ENCODE data around the gene DENND4B.
"Not testable (repeated sequence)": the region's sequence is repeated elsewhere in the genome, so short reads cannot be mapped to it uniquely, and the experiment has no call there.

DENND4B gene

DNA sequence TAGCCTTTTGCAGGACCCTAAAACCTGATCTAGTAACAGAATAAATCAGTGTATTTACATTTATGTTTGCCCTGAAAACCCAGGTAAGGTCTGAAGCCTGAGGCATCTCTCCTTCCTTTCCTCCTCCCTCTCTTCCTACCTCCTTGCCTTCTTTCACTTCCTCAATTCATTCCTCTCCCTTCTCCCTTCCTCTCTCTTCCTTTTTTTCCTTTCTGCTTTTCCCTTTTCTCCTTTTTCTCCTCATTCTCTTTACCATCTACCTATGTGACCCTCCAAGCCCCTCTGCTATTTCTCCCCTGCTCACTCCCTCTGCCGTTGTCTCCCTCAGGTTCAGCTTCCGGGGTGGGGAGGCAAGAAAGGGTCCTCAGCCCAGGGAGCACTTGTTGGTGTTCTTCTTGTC is 35.2 kb upstream of the DENND4B start:
- not testable (repeated sequence) for DNase-seq (ENCODE audit: low spot score in 2 of 2); H3K9me3 ChIP-seq; H3K4me3 ChIP-seq; H3K27me3 ChIP-seq (ENCODE audit: low read depth)
- Histone ChIP-seq H3K36me3 (replicated peaks) (peaks cover 13% of the 10 kb centered on the region), H3K4me1 (peaks cover 18% of the 10 kb centered on the region; the same call in 1 of the 2 replicates)
- in situ Hi-C loops (cut with MboI; ENCODE audit: low sequenced_read_pairs): loop anchor here (10.0 to 25.0 kb wide), 2 partner anchors 194 to 477 kb away; partner anchors contain the start of gene SLC27A3

DNA sequence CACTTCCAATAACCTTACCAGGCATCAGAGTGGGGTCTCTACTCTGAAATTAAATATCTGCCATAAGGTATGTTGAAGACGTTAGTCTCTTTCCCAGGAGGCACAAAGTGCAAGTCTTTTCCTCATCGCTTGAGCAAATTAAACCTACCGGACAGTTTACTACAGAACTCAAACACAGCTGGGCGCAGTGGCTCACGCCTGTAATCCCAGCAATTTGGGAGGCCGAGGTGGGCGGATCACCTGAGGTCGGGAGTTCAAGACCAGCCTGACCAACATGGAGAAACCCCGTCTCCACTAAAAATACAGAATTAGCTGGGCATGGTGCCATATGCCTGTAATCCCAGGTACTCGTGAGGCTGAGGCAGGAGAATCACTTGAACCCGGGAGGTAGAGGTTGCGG is 32.6 kb upstream of the DENND4B start:
- Histone ChIP-seq H3K4me1 (peaks cover 10% of the 10 kb centered on the region), H3K36me3 (replicated peaks) (peaks cover 31% of the 10 kb centered on the region)
- in situ Hi-C loops (cut with MboI; ENCODE audit: low sequenced_read_pairs): loop anchor here (25.0 kb wide), 1 partner anchor 192 kb away; the partner anchor contains the start of gene SLC27A3
- not testable (repeated sequence) for DNase-seq (ENCODE audit: low spot score in 2 of 2); H3K4me3 ChIP-seq; H3K27me3 ChIP-seq (ENCODE audit: low read depth); H3K9me3 ChIP-seq

DNA sequence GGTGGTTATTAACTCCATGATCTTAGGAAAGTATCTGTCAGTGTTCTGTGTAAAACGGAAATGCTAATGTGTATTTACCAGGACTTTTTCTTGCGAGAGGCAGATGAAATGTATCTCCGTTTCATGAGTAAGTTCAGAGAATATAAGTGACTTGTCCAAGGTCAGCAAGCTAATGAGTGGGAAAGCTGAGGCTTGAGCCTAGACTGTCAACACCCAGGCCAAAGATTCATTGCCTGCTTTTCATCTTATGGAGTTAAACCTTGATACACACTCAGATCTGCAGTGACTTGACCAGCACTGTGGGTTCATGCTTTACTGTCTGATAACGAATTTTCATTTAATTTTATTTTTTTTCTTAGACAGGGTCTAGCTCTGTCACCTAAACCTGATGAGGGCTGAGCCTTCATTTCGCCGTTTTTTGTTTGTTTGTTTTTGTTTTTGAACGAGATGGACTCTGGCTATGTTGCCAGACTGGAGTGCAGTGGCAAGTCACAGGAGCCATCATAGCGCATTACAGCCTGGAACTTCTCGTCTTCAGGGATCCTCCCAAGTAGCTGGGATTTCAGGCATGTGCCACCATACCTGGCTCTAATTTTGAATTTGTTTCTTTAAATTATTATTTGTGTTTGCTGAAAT is 31.9 kb upstream of the DENND4B start:
- peaks cover 38% of the 10 kb centered on the region for H3K36me3 ChIP-seq (replicated peaks)
- H3K9me3 ChIP-seq: no peaks in the 10 kb centered on the region
- peaks cover 10% of the 10 kb centered on the region for H3K4me1 ChIP-seq
- in situ Hi-C loops (cut with MboI; ENCODE audit: low sequenced_read_pairs): loop anchor here (25.0 kb wide), 1 partner anchor 191 kb away; the partner anchor contains the start of gene SLC27A3
- H3K27me3 ChIP-seq (ENCODE audit: low read depth): no peaks in the 10 kb centered on the region
- peak overlapping the region; percentile 77 for H3K4me3 ChIP-seq
- DNase-seq (ENCODE audit: low spot score in 2 of 2): no peak

DNA sequence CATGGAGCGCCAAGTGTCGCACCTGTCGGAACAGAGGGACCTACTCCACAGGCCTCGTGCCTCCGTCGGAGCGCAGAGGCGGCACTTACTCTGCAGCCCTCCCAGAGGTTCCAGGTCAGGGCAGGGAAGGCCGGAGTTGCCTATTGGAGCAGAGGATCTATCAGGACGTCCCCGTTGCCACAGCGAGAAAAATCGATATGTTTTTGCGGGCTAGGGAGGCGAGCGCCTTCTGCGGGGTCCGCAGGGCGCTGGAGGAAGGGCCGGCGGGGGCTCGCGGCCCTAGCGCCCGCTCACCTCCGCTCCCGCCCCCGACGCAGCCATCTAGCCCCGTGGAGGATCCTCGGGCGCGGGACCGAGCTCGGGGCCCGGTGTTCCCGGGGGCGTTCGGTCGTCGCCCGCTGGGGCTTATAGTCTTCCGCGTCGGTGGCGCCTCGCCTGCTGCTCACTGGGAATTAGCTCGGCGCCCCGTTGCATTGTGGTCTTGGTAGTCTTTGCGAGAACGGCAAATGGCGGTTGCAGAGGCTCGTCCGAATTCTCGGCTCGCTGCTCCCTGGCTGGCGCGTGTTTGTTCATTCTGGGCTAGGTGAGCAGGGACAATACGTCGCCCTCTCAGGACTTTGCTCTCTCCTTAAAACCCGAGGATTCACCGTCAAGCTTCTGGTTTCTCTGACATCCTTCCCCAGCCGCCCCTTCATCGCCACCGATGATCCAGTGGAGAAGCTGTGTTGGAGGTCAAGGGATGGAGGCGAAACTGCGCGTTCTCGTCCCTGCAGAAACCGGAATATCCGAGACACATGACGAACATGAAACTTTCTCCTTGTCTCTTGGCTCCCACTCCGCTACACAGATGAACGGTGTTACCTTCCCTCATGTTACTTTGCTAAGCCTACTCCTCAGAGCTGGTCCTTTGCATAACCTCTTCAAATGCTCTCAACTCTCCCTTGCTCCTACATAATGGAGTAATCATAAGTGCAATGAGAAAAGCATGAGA is 31.0 kb upstream of the DENND4B start, which contains the start of gene JTB:
TSS of gene JTB (minus strand) at position 425 of the 991 bp plus-strand sequence. CDS start at position 3, 422 bp downstream.
- Histone ChIP-seq H3K4me3 (peak within 1 kb of the TSS; percentile 77), H3K36me3 (replicated peaks) (peaks cover 43% of the 10 kb centered on the region), H3K9me3 (no peaks in the 10 kb centered on the region), H3K4me1 (peaks cover 10% of the 10 kb centered on the region), H3K27me3 (ENCODE audit: low read depth) (no peaks in the 10 kb centered on the region)
- peak; percentile 77 to 90 for DNase-seq (ENCODE audit: low spot score in 2 of 2)
- in situ Hi-C loops (cut with MboI; ENCODE audit: low sequenced_read_pairs): loop anchor here (25.0 kb wide), 1 partner anchor 190 kb away; the partner anchor contains the start of gene SLC27A3

DNA sequence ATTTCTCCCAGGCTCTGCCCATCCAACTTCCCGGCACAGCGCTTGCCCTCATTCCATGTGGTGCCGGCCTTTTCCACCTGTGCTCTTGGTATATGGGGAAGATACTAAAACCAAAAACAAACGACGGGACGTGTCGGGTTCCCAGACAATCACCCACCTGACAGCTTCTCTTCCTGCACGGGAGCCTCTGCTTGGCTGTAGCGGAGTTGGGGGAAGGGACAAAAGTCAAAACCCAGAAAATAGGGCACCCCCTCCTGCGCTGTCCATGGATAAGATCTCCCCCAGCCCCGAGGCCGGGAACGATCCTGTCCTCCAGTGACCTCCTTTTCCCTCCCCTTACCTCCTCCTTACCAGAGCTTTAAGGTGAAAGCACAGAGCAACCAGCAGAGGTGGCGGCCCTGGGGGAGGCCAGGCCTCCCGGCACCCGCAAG is 30.3 kb upstream of the DENND4B start:
- Histone ChIP-seq H3K4me3 (peak overlapping the region; percentile 77), H3K9me3 (no peaks in the 10 kb centered on the region), H3K27me3 (ENCODE audit: low read depth) (no peaks in the 10 kb centered on the region), H3K36me3 (replicated peaks) (peaks cover 43% of the 10 kb centered on the region), H3K4me1 (peaks cover 10% of the 10 kb centered on the region)
- DNase-seq (ENCODE audit: low spot score in 2 of 2): no peak
- in situ Hi-C loops (cut with MboI; ENCODE audit: low sequenced_read_pairs): loop anchor here (25.0 kb wide), 1 partner anchor 190 kb away; the partner anchor contains the start of gene SLC27A3

DNA sequence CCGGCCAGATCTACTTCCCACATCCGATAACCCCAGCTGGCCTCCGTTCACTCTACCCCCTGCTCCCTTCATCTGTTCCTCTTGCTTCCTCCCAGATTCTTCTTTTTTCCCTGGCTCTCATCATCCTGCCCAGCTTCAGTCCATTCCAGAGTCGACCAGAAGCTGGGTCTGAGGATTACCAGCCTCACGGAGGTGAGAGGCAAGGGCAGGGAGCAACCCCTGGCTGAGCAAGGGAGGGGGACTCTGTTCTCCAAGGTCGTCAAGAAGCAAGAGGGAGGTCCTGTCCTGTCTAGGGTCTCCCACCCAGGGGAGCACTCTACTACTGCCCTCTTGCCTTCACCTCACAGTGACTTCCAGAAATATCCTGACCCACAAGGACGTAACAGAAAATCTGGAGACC is 27.0 kb upstream of the DENND4B start:
- H3K36me3 ChIP-seq (replicated peaks): peaks cover 34% of the 10 kb centered on the region
- no peaks in the 10 kb centered on the region for H3K9me3 ChIP-seq
- peaks cover 6% of the 10 kb centered on the region for H3K4me1 ChIP-seq
- in situ Hi-C loops (cut with MboI; ENCODE audit: low sequenced_read_pairs): no loop called here
- DNase-seq (ENCODE audit: low spot score in 2 of 2): no peak
- H3K4me3 ChIP-seq: no peak overlapping the region
- no peaks in the 10 kb centered on the region for H3K27me3 ChIP-seq (ENCODE audit: low read depth)

DNA sequence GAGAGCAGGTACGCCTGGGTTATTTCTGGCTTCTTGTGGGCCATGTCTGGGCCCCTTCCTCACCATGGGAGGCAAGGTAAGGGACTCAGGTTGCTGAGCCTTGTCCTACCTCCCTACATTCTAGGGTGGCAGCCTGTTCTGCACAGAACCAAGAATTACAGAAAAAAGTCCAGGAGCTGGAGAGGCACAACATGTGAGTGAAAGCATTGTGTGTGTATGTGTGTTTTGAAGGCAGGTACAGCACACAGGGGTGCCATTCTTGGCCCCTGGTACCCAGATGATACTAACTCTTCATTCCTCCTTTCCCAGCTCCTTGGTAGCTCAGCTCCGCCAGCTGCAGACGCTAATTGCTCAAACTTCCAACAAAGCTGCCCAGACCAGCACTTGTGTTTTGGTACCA is 26.6 kb upstream of the DENND4B start:
- Histone ChIP-seq H3K36me3 (replicated peaks) (peaks cover 34% of the 10 kb centered on the region), H3K4me3 (no peak overlapping the region), H3K27me3 (ENCODE audit: low read depth) (no peaks in the 10 kb centered on the region), H3K9me3 (no peaks in the 10 kb centered on the region), H3K4me1 (peaks cover 4% of the 10 kb centered on the region)
- in situ Hi-C loops (cut with MboI; ENCODE audit: low sequenced_read_pairs): no loop called here
- no peak for DNase-seq (ENCODE audit: low spot score in 2 of 2)

DNA sequence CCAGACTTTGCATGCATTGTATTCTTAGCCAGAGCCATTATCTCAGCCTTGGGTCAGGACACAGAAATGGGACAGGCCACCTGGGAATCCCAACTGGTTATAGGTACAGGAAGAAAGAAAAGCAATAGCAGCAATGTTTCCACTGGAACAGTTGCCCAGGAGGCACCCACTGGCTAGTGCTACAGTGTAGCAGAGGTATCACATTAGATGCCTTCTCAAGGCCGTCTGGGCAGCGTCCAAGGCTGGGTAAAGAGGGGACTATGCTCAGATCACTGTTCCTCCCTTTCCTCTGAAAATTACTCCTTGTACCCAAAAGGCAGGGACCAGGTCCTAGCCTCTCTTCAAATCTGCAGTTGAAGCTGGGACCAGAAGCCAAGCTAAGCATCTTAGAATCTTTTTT is 23.8 kb upstream of the DENND4B start:
- DNase-seq (ENCODE audit: low spot score in 2 of 2): no peak
- H3K4me3 ChIP-seq: no peak overlapping the region
- H3K36me3 ChIP-seq (replicated peaks): peaks cover 25% of the 10 kb centered on the region
- H3K9me3 ChIP-seq: no peaks in the 10 kb centered on the region
- no peaks in the 10 kb centered on the region for H3K27me3 ChIP-seq (ENCODE audit: low read depth)
- in situ Hi-C loops (cut with MboI; ENCODE audit: low sequenced_read_pairs): no loop called here
- H3K4me1 ChIP-seq: peaks cover 9% of the 10 kb centered on the region

DNA sequence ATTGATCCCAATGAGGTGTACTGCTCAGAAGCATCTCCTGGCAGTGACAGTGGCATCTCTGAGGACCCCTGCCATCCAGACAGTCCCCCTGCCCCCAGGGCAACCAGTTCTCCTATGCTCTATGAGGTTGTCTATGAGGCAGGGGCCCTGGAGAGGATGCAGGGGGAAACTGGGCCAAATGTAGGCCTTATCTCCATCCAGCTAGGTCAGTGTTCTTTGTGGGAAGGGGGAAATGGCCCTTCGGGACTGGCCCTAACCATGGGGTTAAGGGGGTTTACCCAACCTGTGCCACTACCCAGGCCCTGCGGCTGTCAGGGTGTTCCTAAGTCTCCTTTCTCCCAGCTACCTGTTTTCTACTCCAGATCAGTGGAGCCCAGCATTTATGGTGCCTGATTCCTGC is 22.5 kb upstream of the DENND4B start:
- peak overlapping the region; percentile 44; the same call in 1 of the 2 replicates for H3K4me3 ChIP-seq

DNA sequence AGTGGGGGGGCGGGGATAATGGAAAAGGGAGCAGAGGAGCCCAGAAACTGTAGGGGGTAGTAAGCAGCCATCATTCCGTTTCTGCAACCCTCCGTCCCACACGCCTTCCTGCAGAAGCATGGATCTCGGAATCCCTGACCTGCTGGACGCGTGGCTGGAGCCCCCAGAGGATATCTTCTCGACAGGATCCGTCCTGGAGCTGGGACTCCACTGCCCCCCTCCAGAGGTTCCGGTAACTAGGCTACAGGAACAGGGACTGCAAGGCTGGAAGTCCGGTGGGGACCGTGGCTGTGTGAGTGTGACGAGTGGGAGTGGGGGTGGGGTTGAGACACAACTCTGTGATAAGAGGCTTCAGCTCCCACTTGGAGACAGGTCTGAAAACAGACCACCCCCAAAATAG is 21.9 kb upstream of the DENND4B start:
- Histone ChIP-seq H3K4me1 (peaks cover 18% of the 10 kb centered on the region), H3K9me3 (no peaks in the 10 kb centered on the region), H3K27me3 (ENCODE audit: low read depth) (no peaks in the 10 kb centered on the region), H3K4me3 (peak overlapping the region; percentile 44), H3K36me3 (replicated peaks) (peaks cover 5% of the 10 kb centered on the region)
- in situ Hi-C loops (cut with MboI; ENCODE audit: low sequenced_read_pairs): no loop called here
- peak in 1 of 2 experiments; percentile 25 for DNase-seq (ENCODE audit: low spot score in 2 of 2)

More for the DNA sequence above, 22.5 kb upstream of the DENND4B start:
- Histone ChIP-seq H3K4me1 (peaks cover 18% of the 10 kb centered on the region), H3K36me3 (replicated peaks) (peaks cover 11% of the 10 kb centered on the region), H3K9me3 (no peaks in the 10 kb centered on the region), H3K27me3 (ENCODE audit: low read depth) (no peaks in the 10 kb centered on the region)
- no peak for DNase-seq (ENCODE audit: low spot score in 2 of 2)
- in situ Hi-C loops (cut with MboI; ENCODE audit: low sequenced_read_pairs): no loop called here

DNA sequence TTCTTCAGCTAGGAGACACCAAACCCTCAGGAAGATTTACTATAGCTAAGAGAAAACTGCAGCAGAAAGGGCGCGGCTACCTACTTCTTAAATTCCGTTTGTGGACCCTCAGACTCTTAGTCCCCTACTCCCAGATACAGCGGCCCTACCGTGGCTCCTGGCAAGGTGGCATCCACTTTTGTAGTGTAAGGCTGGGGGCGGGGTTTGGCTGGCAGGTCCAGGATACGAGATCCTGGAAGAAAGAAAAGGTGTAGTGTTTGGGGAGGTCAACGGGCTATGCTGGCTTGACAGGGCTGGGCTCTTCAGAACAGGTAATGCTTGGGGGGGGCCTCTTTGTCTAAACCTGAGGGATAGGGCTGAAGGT is 21.5 kb upstream of the DENND4B start:
- no peaks in the 10 kb centered on the region for H3K27me3 ChIP-seq (ENCODE audit: low read depth)
- H3K4me1 ChIP-seq: peaks cover 18% of the 10 kb centered on the region
- in situ Hi-C loops (cut with MboI; ENCODE audit: low sequenced_read_pairs): no loop called here
- DNase-seq (ENCODE audit: low spot score in 2 of 2): peak in 1 of 2 experiments; percentile 66
- H3K9me3 ChIP-seq: no peaks in the 10 kb centered on the region
- peaks cover under 1% of the 10 kb centered on the region; the same call in 1 of the 2 replicates for H3K36me3 ChIP-seq (replicated peaks)
- peak overlapping the region; percentile 44 for H3K4me3 ChIP-seq

DNA sequence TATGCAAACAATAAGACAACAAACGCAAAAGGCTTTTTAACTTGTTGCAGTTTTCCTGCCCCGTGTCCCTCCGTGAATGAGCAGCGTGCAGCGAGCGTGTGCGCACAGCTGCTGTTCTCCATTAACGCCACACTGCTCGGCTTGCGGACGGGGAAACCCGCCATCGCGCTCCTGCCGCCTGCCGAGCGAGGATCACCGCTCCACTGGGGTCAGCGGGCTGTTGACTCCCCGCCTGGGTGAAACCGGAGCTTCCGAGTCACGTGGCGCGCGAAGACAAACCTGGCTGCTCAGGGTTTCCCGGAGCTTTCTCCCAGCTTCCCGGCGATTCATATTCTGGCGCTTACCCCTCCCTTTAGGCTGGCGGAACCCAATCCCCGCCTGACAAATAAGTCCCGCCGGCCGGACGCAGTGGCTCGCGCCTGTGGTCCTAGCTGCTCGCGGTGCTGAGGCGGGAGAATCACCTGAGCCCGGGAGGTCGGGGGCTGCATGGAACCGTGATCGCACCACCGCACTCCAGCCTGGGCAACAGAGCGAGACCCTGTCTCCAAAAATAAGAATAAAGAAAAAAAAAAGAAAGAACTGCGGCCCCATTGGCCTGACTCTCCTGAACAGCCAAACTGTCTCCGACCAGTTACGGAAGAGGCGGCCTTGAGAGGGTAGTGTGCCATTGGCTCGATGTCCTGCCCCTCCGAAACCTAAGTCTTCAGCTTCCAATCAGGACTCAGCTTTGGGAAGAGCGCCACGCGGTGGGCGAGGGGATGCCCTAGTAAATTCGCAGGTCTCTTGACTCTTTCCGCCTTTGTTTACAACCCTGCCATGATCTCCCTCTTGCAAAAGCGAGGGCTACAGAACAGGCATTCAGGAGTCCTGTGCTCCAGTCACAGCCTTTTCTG is 20.8 kb upstream of the DENND4B start, which contains the start of gene CREB3L4:
TSS of gene CREB3L4 (plus strand) at position 796 of the 893 bp plus-strand sequence. CDS start 624 bp downstream, outside the sequence.
- Histone ChIP-seq H3K4me1 (peaks cover 18% of the 10 kb centered on the region), H3K36me3 (replicated peaks) (no peaks in the 10 kb centered on the region; the same call in 1 of the 2 replicates), H3K9me3 (no peaks in the 10 kb centered on the region), H3K27me3 (ENCODE audit: low read depth) (no peaks in the 10 kb centered on the region), H3K4me3 (peak within 1 kb of the TSS; percentile 44)
- in situ Hi-C loops (cut with MboI; ENCODE audit: low sequenced_read_pairs): no loop called here
- peak; percentile 96 to 97 for DNase-seq (ENCODE audit: low spot score in 2 of 2)
